ENCODE data around the gene RTKN.
"Not testable (repeated sequence)": the region's sequence is repeated elsewhere in the genome, so short reads cannot be mapped to it uniquely, and the experiment has no call there.

RTKN gene

GRCh38 chr2:74436848-74437695 is 4.7 kb downstream of the RTKN start:
- no peak for DNase-seq

- DNase-seq: no peak
These were observed 5.5 kb downstream of the RTKN start for GRCh38 chr2:74436111-74436805.

DNA sequence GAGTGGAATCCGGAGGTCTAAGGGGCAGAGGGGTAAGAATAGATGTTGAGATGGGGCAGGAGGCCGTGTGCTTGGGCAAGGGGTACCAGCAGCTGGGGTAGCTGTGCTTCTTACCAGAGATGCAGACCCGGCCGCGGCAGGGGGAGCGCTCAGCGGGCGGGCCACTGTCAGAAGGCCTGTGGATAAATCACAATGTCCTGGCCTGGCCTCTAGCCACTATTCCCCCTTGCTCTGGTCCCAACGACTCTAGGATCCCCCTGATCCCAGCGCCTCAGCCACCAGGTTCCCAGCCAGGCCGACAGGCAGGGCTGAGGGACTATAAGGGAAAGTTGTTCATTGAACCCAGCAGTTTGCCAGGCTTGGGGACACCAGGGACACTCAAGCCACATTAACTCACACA is 11.2 kb downstream of the RTKN start:
- no peak for DNase-seq

GRCh38 chr2:74429487-74430451 is 12.0 kb downstream of the RTKN start:
- DNase-seq: no peak

- DNase-seq: no peak
These were observed 13.1 kb downstream of the RTKN start for GRCh38 chr2:74428675-74429074.

DNA sequence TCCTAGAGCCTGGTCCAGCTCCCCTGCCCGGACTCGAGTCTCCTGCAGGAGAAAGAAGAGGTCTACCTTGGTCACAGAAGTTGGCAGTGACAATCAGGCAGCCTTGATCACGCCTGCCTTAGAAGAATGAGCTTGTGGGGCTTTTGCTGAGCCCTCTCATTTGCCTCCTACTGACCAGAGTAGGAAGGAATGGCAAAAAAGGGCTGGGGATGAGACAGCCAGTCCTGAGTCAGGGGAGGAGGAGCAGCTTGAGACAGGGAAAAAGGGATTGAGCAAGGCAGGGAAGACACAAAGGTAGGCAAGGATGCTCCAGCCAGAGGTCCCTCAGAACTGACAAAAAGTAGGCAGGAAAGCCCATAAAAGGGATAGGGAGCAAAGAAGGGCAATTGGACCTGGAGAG is 14.2 kb downstream of the RTKN start:
- no peak for DNase-seq

DNA sequence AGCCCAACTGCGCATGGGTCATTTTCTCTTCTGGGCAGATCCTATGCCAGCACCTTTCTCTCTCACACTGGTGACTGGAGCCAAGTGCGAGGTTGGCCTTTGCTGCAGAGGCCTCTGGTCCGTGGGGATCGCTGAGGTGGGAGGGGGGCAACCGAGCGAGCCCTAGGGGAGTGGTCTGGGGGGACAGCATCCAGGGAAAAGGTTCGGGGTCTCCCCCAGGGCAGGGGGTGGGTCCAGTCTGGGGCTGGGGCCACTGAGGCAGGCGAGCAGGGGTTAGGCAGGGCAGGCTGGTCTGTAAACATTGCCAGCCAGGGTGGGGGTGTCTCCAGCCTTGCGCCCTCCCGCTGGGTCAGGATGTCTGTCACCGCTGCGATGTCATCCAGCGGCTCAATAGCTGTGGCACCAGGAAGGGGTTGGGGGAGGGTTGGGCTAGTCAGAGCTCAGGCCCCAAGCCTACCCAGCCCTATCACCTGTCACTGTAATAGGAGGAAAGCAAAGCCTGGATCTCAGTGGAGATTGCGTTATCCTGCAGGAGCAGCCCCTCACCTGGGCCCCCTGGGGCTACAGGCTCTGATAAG is 15.5 kb downstream of the RTKN start:
- no peak for DNase-seq

GRCh38 chr2:74425523-74425922 is 16.2 kb downstream of the RTKN start:
- DNase-seq: no peak

DNA sequence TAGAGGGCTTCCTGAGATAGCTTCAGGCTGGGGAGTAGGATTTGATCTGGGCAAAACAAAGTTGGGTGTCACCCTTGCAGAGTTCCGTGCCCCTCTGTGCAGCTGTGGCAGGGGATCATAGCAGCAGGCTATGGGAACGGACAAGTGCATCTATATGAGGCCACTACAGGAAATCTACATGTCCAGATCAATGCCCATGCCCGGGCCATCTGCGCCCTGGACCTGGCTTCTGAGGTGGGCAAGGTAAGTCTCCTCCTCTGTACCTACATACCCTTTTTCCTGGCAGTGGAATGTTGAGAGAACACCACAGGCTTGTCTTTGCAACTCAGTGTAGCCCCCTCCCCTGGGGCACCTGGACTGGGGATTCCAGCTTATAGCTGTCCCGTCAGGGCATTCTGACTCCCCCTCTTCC is 16.7 kb downstream of the RTKN start:
- DNase-seq: no peak

GRCh38 chr2:74424139-74424992 is 17.4 kb downstream of the RTKN start:
- DNase-seq: no peak

DNA sequence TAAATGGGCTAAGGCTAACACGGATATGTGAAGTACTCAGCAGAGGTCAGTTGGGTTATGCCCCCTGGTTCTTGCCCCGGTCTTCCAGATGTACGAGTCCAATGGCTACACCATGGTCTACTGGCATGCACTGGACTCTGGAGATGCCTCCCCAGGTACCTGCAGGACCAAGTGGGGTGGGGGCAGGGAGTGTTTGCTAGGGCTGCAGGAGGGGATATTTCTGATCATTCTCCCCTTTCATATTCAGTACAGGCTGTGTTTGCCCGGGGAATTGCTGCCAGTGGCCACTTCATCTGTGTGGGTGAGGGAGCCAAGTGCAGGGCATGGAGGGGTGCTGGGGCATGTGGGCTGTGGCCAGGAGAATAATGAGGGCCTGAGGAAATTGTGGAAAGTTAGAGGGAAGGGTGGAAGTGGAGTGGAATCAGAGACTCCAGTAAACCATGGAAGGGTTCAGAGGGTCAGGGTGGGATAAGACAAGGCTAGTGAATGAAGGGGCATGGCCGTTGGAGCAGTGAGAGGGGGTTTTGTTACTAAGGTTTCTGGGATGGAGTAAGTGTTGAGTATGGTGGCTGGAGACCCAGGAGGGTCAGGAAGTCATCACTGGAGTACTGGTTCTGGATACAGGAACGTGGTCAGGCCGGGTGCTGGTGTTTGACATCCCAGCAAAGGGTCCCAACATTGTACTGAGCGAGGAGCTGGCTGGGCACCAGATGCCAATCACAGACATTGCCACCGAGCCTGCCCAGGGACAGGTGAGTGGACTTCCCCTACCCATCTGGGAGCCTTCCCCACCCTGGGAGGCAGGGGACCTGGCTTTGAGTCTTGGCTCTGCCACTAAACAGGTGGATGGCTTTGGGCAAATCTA is 18.3 kb downstream of the RTKN start:
- no peak for DNase-seq

- DNase-seq: peak; percentile 94 to 97
These were observed 20.4 kb downstream of the RTKN start, which contains the start of the genes C2orf81 and WDR54 for GRCh38 chr2:74421221-74421870. C2orf81 (minus strand) TSS chr2:74421619; CDS start chr2:74421560, 59 bp downstream. WDR54 (plus strand) TSS chr2:74421730; CDS start chr2:74422154, 424 bp downstream.

GRCh38 chr2:74420443-74421103 is 21.2 kb downstream of the RTKN start:
- not testable (repeated sequence) for DNase-seq

- DNase-seq: no peak
These were observed 21.7 kb downstream of the RTKN start for GRCh38 chr2:74420006-74420405.

- no peak for DNase-seq
These were observed 22.4 kb downstream of the RTKN start for GRCh38 chr2:74419345-74419744.

- no peak for DNase-seq
These were observed 23.4 kb downstream of the RTKN start for GRCh38 chr2:74418312-74418711.

GRCh38 chr2:74417763-74418162 is 24.0 kb downstream of the RTKN start:
- no peak for DNase-seq

- no peak for DNase-seq
These were observed 24.5 kb downstream of the RTKN start for GRCh38 chr2:74417197-74417596.

DNA sequence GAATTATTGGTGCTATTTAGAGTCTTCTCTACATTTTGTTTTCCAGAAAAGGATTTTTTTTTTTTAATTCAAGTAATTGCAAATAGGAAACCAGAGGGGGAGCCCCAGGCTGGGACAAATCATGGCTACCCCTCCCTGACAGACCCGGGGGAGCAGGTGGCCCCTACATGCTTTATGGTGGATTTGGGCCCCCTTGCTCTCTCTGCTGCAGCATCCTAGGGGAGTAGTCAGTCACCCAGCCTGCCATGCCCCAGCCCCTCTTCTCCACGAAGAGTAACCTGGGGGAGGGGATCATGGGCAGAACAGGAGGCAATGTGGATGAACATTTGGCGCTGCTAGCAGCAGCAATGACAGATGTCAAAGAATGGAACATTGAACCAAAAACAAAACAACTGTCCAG is 25.0 kb downstream of the RTKN start:
- DNase-seq: no peak
